H1 (cell line): ENCODE results near the gene DPYD. TPM values are rescaled to one million over a fixed set of nuclear protein-coding genes. Genes with fewer than 3 reads are reported as not detected.

ENCODE experiments used
- CTCF ChIA-PET: fragments of 300-600 bp; sonication (Branson Sonifier 250); formaldehyde crosslinking; loops from one replicate; lab custom pipeline; 2021; ENCODE audit not compliant: partially characterized antibody; lab: Charles Lee
- POLR2A ChIA-PET: fragments of 300-600 bp; sonication (Branson Sonifier 250); formaldehyde crosslinking; loops from one replicate; lab custom pipeline; 2021; ENCODE audit warnings: inconsistent platforms; ENCODE audit not compliant: partially characterized antibody; lab: Charles Lee
- DNase-seq, 2 experiments: peaks; one replicate each; pipeline versions ENCODE4 v3.0.0 to v3.0.0-alpha.2; 2010 to 2022; ENCODE audit warnings: low spot score in 2 of 2, low read depth in 1 of 2, mixed read lengths in 1 of 2
- FAIRE-seq: peaks from 2 replicates; lab custom pipeline; 2011; peaks lifted over from hg19 to GRCh38; lab: Jason Lieb, UNC
- H2AFZ ChIP-seq: 2 replicates; pipeline ENCODE4 v1.8.1; 2012; ENCODE audit warnings: low read length, inconsistent platforms
- H2AK5ac ChIP-seq: 2 replicates; pipeline ENCODE4 v1.6.1; 2013; ENCODE audit warnings: low read depth, low read length
- H2BK120ac ChIP-seq: replicated peaks from 2 replicates; pipeline ENCODE3; 2013; ENCODE audit warnings: low read depth, low read length, inconsistent platforms
- H2BK12ac ChIP-seq: 2 replicates; pipeline ENCODE4 v1.6.1; 2013; ENCODE audit warnings: low read depth, low read length
- H2BK15ac ChIP-seq: 2 replicates; pipeline ENCODE4 v1.6.1; 2013; ENCODE audit warnings: low read length
- H2BK20ac ChIP-seq: 2 replicates; pipeline ENCODE4 v1.6.1; 2013; ENCODE audit warnings: low read length
- H2BK5ac ChIP-seq: 2 replicates; pipeline ENCODE4 v1.6.1; 2013; ENCODE audit warnings: low read depth, low read length
- H3K14ac ChIP-seq: 2 replicates; pipeline ENCODE4 v1.6.1; 2013; ENCODE audit warnings: inconsistent platforms; ENCODE audit not compliant: insufficient read length
- H3K18ac ChIP-seq: 2 replicates; pipeline ENCODE4 v1.6.1; 2013; ENCODE audit warnings: low read length; ENCODE audit errors: extremely low read depth
- H3K23ac ChIP-seq: 2 replicates; pipeline ENCODE4 v1.6.1; 2013; ENCODE audit warnings: inconsistent platforms; ENCODE audit not compliant: insufficient read length
- H3K23me2 ChIP-seq: 2 replicates; pipeline ENCODE4 v1.6.1; 2013; ENCODE audit warnings: low read depth, low read length
- H3K27ac ChIP-seq: 2 replicates; pipeline ENCODE4 v1.6.1; 2011; ENCODE audit warnings: low read depth, low read length, inconsistent platforms
- H3K27me3 ChIP-seq, 4 experiments: replicated peaks in 1 of 4; 1 replicate in 1 of 4; 2 replicates in 3 of 4; pipeline versions ENCODE4 v1.6.1 to v1.8.1; 2011 to 2013; ENCODE audit warnings: low read length in 3 of 4, mild to moderate bottlenecking in 3 of 4, inconsistent platforms in 2 of 4, mixed read lengths in 2 of 4, moderate library complexity in 1 of 4; ENCODE audit not compliant: control insufficient read depth in 3 of 4, insufficient read depth in 3 of 4; ENCODE audit errors: extremely low read depth in 1 of 4
- H3K36me3 ChIP-seq, 4 experiments: 2 replicates each; pipeline versions ENCODE4 v1.6.1 to v1.8.1; 2011 to 2013; ENCODE audit warnings: mild to moderate bottlenecking in 4 of 4, low read length in 3 of 4, moderate library complexity in 2 of 4, control low read depth in 1 of 4, inconsistent platforms in 1 of 4; ENCODE audit not compliant: insufficient read depth in 4 of 4, control insufficient read depth in 2 of 4
- H3K4ac ChIP-seq: replicated peaks from 2 replicates; pipeline ENCODE3; 2013; ENCODE audit warnings: low read length, low read depth, mixed read lengths, inconsistent platforms; ENCODE audit not compliant: insufficient read length
- H3K4me1 ChIP-seq, 4 experiments: replicated peaks in 1 of 4; 1 replicate in 1 of 4; 2 replicates in 3 of 4; pipeline versions ENCODE4 v1.6.1 to v1.8.1; 2011 to 2013; ENCODE audit warnings: low read length in 3 of 4, inconsistent platforms in 2 of 4, mixed read lengths in 1 of 4; ENCODE audit not compliant: insufficient read depth in 4 of 4, control insufficient read depth in 3 of 4
- H3K4me2 ChIP-seq, 2 experiments: 2 replicates each; pipeline versions ENCODE4 v1.6.1 to v1.8.1; 2011 to 2013; ENCODE audit warnings: low read depth in 2 of 2, low read length in 2 of 2, control low read depth in 1 of 2, inconsistent platforms in 1 of 2, mild to moderate bottlenecking in 1 of 2; ENCODE audit not compliant: insufficient read depth in 1 of 2
- H3K4me3 ChIP-seq, 4 experiments: fragments of 200-600, 300-600 bp in 1 of 4; sonication (generic), shearing (Covaris generic), sonication (Bioruptor Twin) in 1 of 4; 2 replicates each; pipeline versions ENCODE4 v1.5.1 to v1.8.1; 2011 to 2016; ENCODE audit warnings: low read length in 4 of 4, low read depth in 3 of 4, control low read depth in 2 of 4, inconsistent platforms in 2 of 4, mild to moderate bottlenecking in 2 of 4, mixed read lengths in 1 of 4, moderate library complexity in 1 of 4; ENCODE audit not compliant: insufficient read depth in 2 of 4; ENCODE audit errors: extremely low read depth in 1 of 4
- H3K56ac ChIP-seq: replicated peaks from 2 replicates; pipeline ENCODE3; 2013; ENCODE audit warnings: low read depth, mild to moderate bottlenecking, mixed read lengths, low read length, inconsistent platforms; ENCODE audit not compliant: insufficient read length
- H3K79me1 ChIP-seq: 2 replicates; pipeline ENCODE4 v1.6.1; 2013; ENCODE audit warnings: low read depth, low read length, control low read depth
- H3K79me2 ChIP-seq, 2 experiments: 2 replicates each; pipeline versions ENCODE4 v1.6.1 to v1.8.1; 2012 to 2013; ENCODE audit warnings: low read length in 2 of 2, mild to moderate bottlenecking in 2 of 2, inconsistent platforms in 1 of 2; ENCODE audit not compliant: insufficient read depth in 2 of 2, control insufficient read depth in 1 of 2
- H3K9ac ChIP-seq, 4 experiments: replicated peaks in 1 of 4; 1 replicate in 1 of 4; 2 replicates in 3 of 4; pipeline versions ENCODE4 v1.6.1 to v1.8.1; 2011 to 2013; ENCODE audit warnings: low read depth in 3 of 4, low read length in 3 of 4, control low read depth in 2 of 4, mild to moderate bottlenecking in 2 of 4, moderate library complexity in 2 of 4, inconsistent platforms in 1 of 4; ENCODE audit errors: extremely low read depth in 1 of 4
- H3K9me3 ChIP-seq, 2 experiments: 2 replicates each; pipeline versions ENCODE4 v1.6.1 to v1.8.1; 2012 to 2013; ENCODE audit warnings: mild to moderate bottlenecking in 2 of 2, moderate library complexity in 2 of 2, control low read depth in 1 of 2, inconsistent platforms in 1 of 2, low read depth in 1 of 2, low read length in 1 of 2, mixed read lengths in 1 of 2; ENCODE audit not compliant: insufficient read depth in 2 of 2
- H4K20me1 ChIP-seq, 2 experiments: replicated peaks in 1 of 2; 2 replicates each; pipeline versions ENCODE3 to v1.8.1; 2011 to 2013; ENCODE audit warnings: inconsistent platforms in 2 of 2, low read length in 2 of 2, mild to moderate bottlenecking in 1 of 2; ENCODE audit not compliant: insufficient read depth in 2 of 2, control insufficient read depth in 1 of 2
- H4K5ac ChIP-seq: 2 replicates; pipeline ENCODE4 v1.6.1; 2013; ENCODE audit warnings: low read length, low read depth, mixed read lengths, inconsistent platforms; ENCODE audit not compliant: insufficient read length
- H4K8ac ChIP-seq: 2 replicates; pipeline ENCODE4 v1.8.0; 2013; ENCODE audit warnings: mild to moderate bottlenecking, moderate library complexity, low read length, inconsistent platforms; ENCODE audit not compliant: insufficient read depth; ENCODE audit errors: extremely low read depth
- H4K91ac ChIP-seq: replicated peaks from 2 replicates; pipeline ENCODE3; 2013; ENCODE audit warnings: low read length, mixed read lengths, inconsistent platforms; ENCODE audit not compliant: insufficient read length
- BACH1 ChIP-seq: IDR thresholded peaks from 2 replicates; pipeline ENCODE4 v1.6.1; 2012; ENCODE audit warnings: low read length, improper control_type of control experiment
- CTBP2 ChIP-seq: IDR thresholded peaks from 2 replicates; pipeline ENCODE4 v1.7.0; 2011; ENCODE audit warnings: borderline replicate concordance, mild to moderate bottlenecking, moderate library complexity, mixed read lengths, low read length; ENCODE audit not compliant: insufficient read depth, insufficient read length
- EP300 ChIP-seq, 2 experiments: IDR thresholded peaks; 1 replicate in 1 of 2; 2 replicates in 1 of 2; pipeline ENCODE4 v1.6.1; 2011 to 2012; ENCODE audit warnings: low read depth in 2 of 2, low read length in 2 of 2, mild to moderate bottlenecking in 2 of 2, borderline replicate concordance in 1 of 2, inconsistent platforms in 1 of 2, moderate library complexity in 1 of 2
- JUN ChIP-seq: IDR thresholded peaks from 2 replicates; pipeline ENCODE4 v1.6.1; 2011; ENCODE audit warnings: low read depth, mild to moderate bottlenecking, improper control_type of control experiment, low read length
- KDM4A ChIP-seq: IDR thresholded peaks from one replicate; pipeline ENCODE4 v1.7.1; 2012; ENCODE audit warnings: low read depth, mild to moderate bottlenecking, moderate library complexity, low read length, inconsistent platforms; ENCODE audit not compliant: severe bottlenecking
- SAP30 ChIP-seq: fragments of 300-600 bp; sonication (generic); IDR thresholded peaks from 2 replicates; pipeline ENCODE4 v1.7.1; 2012; ENCODE audit warnings: low read length, moderate library complexity, mild to moderate bottlenecking, inconsistent platforms; ENCODE audit not compliant: insufficient read depth, insufficient replicate concordance
- ZNF274 ChIP-seq: IDR thresholded peaks from 2 replicates; pipeline ENCODE4 v1.7.0; 2012; ENCODE audit warnings: low read length, borderline replicate concordance; ENCODE audit errors: extremely low read depth
- WGBS, 2 experiments: shearing (Covaris generic) in 1 of 2; methylation state at CpG; one replicate each; pipeline versions ENCODE4 v1.1.6 to v1.1.7; 2013 to 2015; ENCODE audit warnings: low lambda C conversion rate in 2 of 2, mixed read lengths in 2 of 2, inconsistent platforms in 1 of 2, low coverage in 1 of 2, missing lambda C conversion rate in 1 of 2; ENCODE audit not compliant: insufficient replicate concordance in 2 of 2, insufficient coverage in 1 of 2, insufficient read length in 1 of 2; ENCODE audit errors: extremely low coverage in 1 of 2, missing lambda C conversion rate in 1 of 2; 5-methylcytosine and 5-hydroxymethylcytosine counted together
- polyA plus RNA-seq, 7 experiments: library from polyadenylated mRNA; depleted of rRNA in 3 of 7; stranded (reverse) in 5 of 7; unstranded in 2 of 7; fragments of >200 nt in 5 of 7; fragments of 200-250 nt in 2 of 7; gene quantifications; 1 replicate in 5 of 7; 2 replicates in 1 of 7; 4 replicates in 1 of 7; pipeline versions ENCODE4 v1.2.1 to v1.2.3, GENCODE V29; 2011 to 2013; ENCODE audit warnings: missing spikeins in 2 of 7, mixed read lengths in 2 of 7
- total RNA-seq: library from RNA; stranded (reverse); fragmentation: NEBNext Ultra II Directional; extraction: Animal tissue kit (Norgen Biotek cat#: 25700); gene quantifications from 2 replicates; pipeline ENCODE4 v1.2.1, GENCODE V29; 2021

DPYD gene
- total and polyA plus RNA-seq, 2 of the 8 experiments (the other 6 are each of a cell fraction or from before 2014, with no cell fraction given), result 0.29 to 0.73 TPM

DNA sequence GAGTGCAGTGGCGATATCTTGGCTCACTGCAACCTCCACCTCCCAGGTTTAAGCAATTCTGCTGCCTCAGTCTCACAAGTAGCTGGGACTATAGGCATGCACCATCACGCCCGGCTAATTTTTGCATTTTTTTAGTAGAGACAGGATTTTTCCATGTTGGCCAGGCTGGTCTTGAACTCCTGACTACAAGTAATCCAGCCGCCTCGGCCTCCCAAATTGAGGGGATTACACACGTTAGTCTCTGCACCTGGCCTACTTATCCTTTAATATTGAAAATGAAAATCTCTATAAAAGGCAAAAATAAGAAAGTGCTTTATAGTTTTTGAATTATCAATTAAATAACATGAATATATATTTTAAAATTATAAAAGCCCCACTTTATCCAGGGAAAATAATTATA, 190.6 kb downstream of the DPYD start:
- TF ChIP-seq ZNF274, result no peak
- no peak for TF ChIP-seq BACH1
- no peak for TF ChIP-seq EP300 (IDR thresholded peaks at IDR 0.05; ENCODE audit: borderline replicate concordance in 1 of 2, low read depth in 2 of 2, low read length in 2 of 2)
- TF ChIP-seq CTBP2, result no peak
- TF ChIP-seq KDM4A, result no peak
- no peak for TF ChIP-seq SAP30
- TF ChIP-seq JUN, result no peak
- Histone ChIP-seq H2BK5ac (no peak overlapping the region), H3K36me3 (no peaks in the 10 kb centered on the region), H3K27ac (no peak overlapping the region), H3K27me3 (no peaks in the 10 kb centered on the region), H3K9ac (no peak overlapping the region), H2AFZ (no peak overlapping the region), H4K91ac (no peak overlapping the region), H2BK20ac (no peak overlapping the region), H3K14ac (no peak overlapping the region), H3K79me2 (no peaks in the 10 kb centered on the region), H2BK12ac (no peak overlapping the region), H2AK5ac (no peak overlapping the region), H4K20me1 (no peaks in the 10 kb centered on the region), H3K18ac (no peak overlapping the region), H3K9me3 (no peaks in the 10 kb centered on the region), H3K79me1 (no peaks in the 10 kb centered on the region), H4K8ac (no peak overlapping the region), H3K4ac (no peak overlapping the region), H2BK120ac (no peak overlapping the region), H3K56ac (no peak overlapping the region), H3K23me2 (no peaks in the 10 kb centered on the region), H3K4me1 (no peaks in the 10 kb centered on the region), H3K23ac (no peak overlapping the region), H3K4me2 (no peak overlapping the region), H3K4me3 (no peak overlapping the region), H4K5ac (no peak overlapping the region), H2BK15ac (no peak overlapping the region)
- CTCF ChIA-PET, result no interaction called here
- FAIRE-seq (no peak), DNase-seq (no peak)
- 94% methylated on average over 6 of the region's 6 CpGs; no CpG with 5 or more reads in 1 of the 2 experiments for WGBS, 2 experiments
- POLR2A ChIA-PET, result no interaction called here
